IPS-15b (cell line): ENCODE measurements around the gene RBM12.

Experiments
- H3K27me3 ChIP-seq: one replicate; pipeline ENCODE4 v1.6.1; 2013; ENCODE audit warnings: low read length; ENCODE audit not compliant: control insufficient read depth, insufficient read depth
- H3K36me3 ChIP-seq: one replicate; pipeline ENCODE4 v1.6.1; 2013; ENCODE audit warnings: low read length; ENCODE audit not compliant: control insufficient read depth, insufficient read depth
- H3K4me1 ChIP-seq: one replicate; pipeline ENCODE4 v1.6.1; 2013; ENCODE audit warnings: mild to moderate bottlenecking, low read length; ENCODE audit not compliant: control insufficient read depth, insufficient read depth
- H3K4me3 ChIP-seq: one replicate; pipeline ENCODE4 v1.5.1; 2013; ENCODE audit warnings: low read depth, low read length
- H3K9ac ChIP-seq: one replicate; pipeline ENCODE4 v1.6.1; 2013; ENCODE audit warnings: low read depth, mild to moderate bottlenecking, low read length
- H3K9me3 ChIP-seq: one replicate; pipeline ENCODE4 v1.6.1; 2013; ENCODE audit warnings: mild to moderate bottlenecking, low read length; ENCODE audit not compliant: control insufficient read depth, insufficient read depth

Gene RBM12

GRCh38 chr20:35599776-35600120 lies 65.0 kb downstream of the RBM12 start:
- Histone ChIP-seq H3K4me1 (no peaks in the 10 kb centered on the region), H3K4me3 (no peak overlapping the region), H3K36me3 (no peaks in the 10 kb centered on the region), H3K27me3 (peaks cover 36% of the 10 kb centered on the region), H3K9me3 (no peaks in the 10 kb centered on the region), H3K9ac (no peak overlapping the region)
